NCI-H345 (cell line): Measurements from ENCODE around the gene CHIT1.
"Not testable (repeated sequence)": the region's sequence is repeated elsewhere in the genome, so short reads cannot be mapped to it uniquely, and the experiment has no call there.

Source experiments
- DNase-seq: peaks from one replicate; lab custom pipeline; 2025; lab: John Stamatoyannopoulos, UW

CHIT1 gene

GRCh38 chr1:203265541-203265940 is 36.1 kb upstream of the CHIT1 start:
- no peak for DNase-seq

- no peak for DNase-seq
These were observed 34.6 kb upstream of the CHIT1 start for GRCh38 chr1:203264052-203264501.

- DNase-seq: no peak
These were observed 34.0 kb upstream of the CHIT1 start for GRCh38 chr1:203263496-203263895.

- DNase-seq: not testable (repeated sequence)
These were observed 27.2 kb upstream of the CHIT1 start for GRCh38 chr1:203256636-203257035.

GRCh38 chr1:203254782-203255181 is 25.3 kb upstream of the CHIT1 start:
- not testable (repeated sequence) for DNase-seq

GRCh38 chr1:203252678-203253077 is 23.2 kb upstream of the CHIT1 start:
- peak; percentile 27 for DNase-seq

- DNase-seq: no peak
These were observed 22.0 kb upstream of the CHIT1 start for GRCh38 chr1:203251466-203251865.

GRCh38 chr1:203250911-203251310 is 21.4 kb upstream of the CHIT1 start:
- DNase-seq: no peak

- no peak for DNase-seq
These were observed 15.3 kb upstream of the CHIT1 start for GRCh38 chr1:203244776-203245175.

- not testable (repeated sequence) for DNase-seq
These were observed 12.2 kb upstream of the CHIT1 start for GRCh38 chr1:203241708-203242107.

- DNase-seq: no peak
These were observed 10.2 kb upstream of the CHIT1 start for GRCh38 chr1:203239526-203240305.

GRCh38 chr1:203239081-203239480 is 9.6 kb upstream of the CHIT1 start:
- DNase-seq: no peak

- DNase-seq: no peak
These were observed 9.1 kb upstream of the CHIT1 start for GRCh38 chr1:203238535-203238934.

GRCh38 chr1:203234901-203235300 is 5.4 kb upstream of the CHIT1 start:
- DNase-seq: not testable (repeated sequence)

GRCh38 chr1:203228670-203229069 is 803 bp downstream of the CHIT1 start:
- DNase-seq: no peak

GRCh38 chr1:203227371-203228083 is 1.9 kb downstream of the CHIT1 start:
- no peak for DNase-seq

- DNase-seq: no peak
These were observed 4.4 kb downstream of the CHIT1 start for GRCh38 chr1:203225071-203225470.

GRCh38 chr1:203223012-203223775 is 6.3 kb downstream of the CHIT1 start:
- no peak for DNase-seq

GRCh38 chr1:203219934-203220333 is 9.5 kb downstream of the CHIT1 start:
- DNase-seq: no peak

GRCh38 chr1:203219171-203219570 is 10.3 kb downstream of the CHIT1 start:
- no peak for DNase-seq

- DNase-seq: no peak
These were observed 11.8 kb downstream of the CHIT1 start for GRCh38 chr1:203217668-203218067.

GRCh38 chr1:203217139-203217655 is 12.3 kb downstream of the CHIT1 start:
- DNase-seq: no peak
